Gastrocnemius medialis (tissue), 4 donors: ENCODE data around the gene APEH. TPM values are rescaled to one million over a fixed set of nuclear protein-coding genes. Genes with fewer than 3 reads are reported as not detected.
A peak's percentile ranks its signal among the peaks of the same experiment; 100 is the strongest.

Source experiments
- ATAC-seq, 2 donors: fragments of 150-250 bp; one replicate each; pipeline ENCODE4 v1.9.1; 2016
- DNase-seq, 2 donors: peaks; one replicate each; pipeline ENCODE4 v3.0.0-alpha.2; 2019
- H3K27ac ChIP-seq, 4 donors: fragments of 200-600 bp; sonication (generic); 1 replicate in 1 of 4; 2 replicates in 3 of 4; pipeline ENCODE4 v1.5.1; 2016 to 2018; ENCODE audit warnings: mild to moderate bottlenecking in 2 of 4, moderate library complexity in 1 of 4
- H3K27me3 ChIP-seq, 3 donors: fragments of 200-600 bp; sonication (generic) in 2 of 3; 1 replicate in 1 of 3; 2 replicates in 2 of 3; pipeline versions ENCODE4 v1.5.1 to v1.6.0; 2016 to 2019; ENCODE audit warnings: mild to moderate bottlenecking in 1 of 3, moderate library complexity in 1 of 3
- H3K36me3 ChIP-seq, 2 donors: fragments of 200-600 bp; sonication (generic) in 1 of 2; one replicate each; pipeline ENCODE4 v1.5.1; 2017 to 2018
- H3K4me1 ChIP-seq, 2 donors: fragments of 200-600 bp; sonication (generic) in 1 of 2; one replicate each; pipeline ENCODE4 v1.5.1; 2016 to 2017; ENCODE audit warnings: mild to moderate bottlenecking in 2 of 2
- H3K4me3 ChIP-seq, 4 donors: fragments of 200-600 bp; sonication (generic) in 3 of 4; 1 replicate in 1 of 4; 2 replicates in 3 of 4; pipeline ENCODE4 v1.5.1; 2016 to 2019; ENCODE audit warnings: mild to moderate bottlenecking in 2 of 4
- H3K9me3 ChIP-seq, 3 donors: fragments of 200-600 bp; sonication (generic) in 2 of 3; 1 replicate in 1 of 3; 2 replicates in 2 of 3; pipeline ENCODE4 v1.5.1; 2016 to 2019
- CTCF ChIP-seq, 5 experiments: fragments of 450-650 bp in 3 of 5; fragments of 200-600 bp in 2 of 5; sonication (generic) in 2 of 5; IDR thresholded peaks in 4 of 5; conservative IDR thresholded peaks in 1 of 5; 1 replicate in 4 of 5; 2 replicates in 1 of 5; pipeline ENCODE4 v1.5.1; 2016 to 2019; ENCODE audit warnings: antibody characterized with exemption in 5 of 5, mild to moderate bottlenecking in 3 of 5, moderate library complexity in 3 of 5
- POLR2A ChIP-seq, 2 donors: fragments of 450-650 bp; IDR thresholded peaks; one replicate each; pipeline ENCODE4 v1.6.1; 2017; ENCODE audit warnings: antibody characterized with exemption in 2 of 2, mild to moderate bottlenecking in 2 of 2, moderate library complexity in 2 of 2
- in situ Hi-C, 4 donors: fragments of 200-750 bp; cut with MboI; loops; one replicate each; pipeline versions ENCODE4 v1.15.0 to v1.8.0; 2017; ENCODE audit warnings: low sequenced_read_pairs in 4 of 4
- intact Hi-C: fragments of 100-400 bp; cut with DNase I; formaldehyde crosslinking; loops from one replicate; pipeline ENCODE4 v1.15.1; 2023; ENCODE audit warnings: low total_unique reads
- total RNA-seq, 4 donors: library from RNA; depleted of rRNA; stranded (reverse); fragments of >200 nt; gene quantifications; one replicate each; pipeline versions ENCODE4 v1.1.0 to v1.2.3, GENCODE V29; 2016

Gene APEH
- total RNA-seq, 4 donors from 2014 or later: 103 to 140 (median 108) TPM

DNA sequence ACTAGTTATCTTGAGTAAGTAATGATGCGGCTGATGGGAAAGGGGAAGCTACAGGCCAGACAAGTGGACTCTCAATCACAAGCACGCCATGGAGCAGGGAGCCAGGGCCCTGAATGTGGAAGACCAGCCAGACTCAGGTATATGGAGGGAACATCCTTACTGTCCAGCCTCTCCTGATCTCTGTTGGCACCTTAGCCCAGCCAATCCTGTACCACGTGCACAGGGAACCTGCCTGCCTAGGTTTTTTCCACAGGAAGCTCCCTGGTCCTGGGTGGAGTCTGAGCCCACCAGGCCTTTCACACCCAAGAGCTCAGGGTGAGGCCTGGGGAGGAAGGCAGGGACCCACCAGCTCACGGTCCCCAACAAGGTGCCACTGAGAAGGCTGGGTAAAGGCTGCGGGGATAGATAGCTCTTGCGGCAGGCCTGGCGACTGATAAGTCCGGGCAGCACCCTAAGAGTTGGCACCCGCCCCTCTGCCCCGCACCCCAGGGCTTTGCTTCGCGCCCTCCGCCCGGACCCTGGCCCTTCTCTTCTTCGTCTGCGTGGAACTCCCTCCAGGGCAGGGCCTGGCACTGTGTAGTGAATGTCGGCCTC lies 933 bp upstream of the APEH start:
- H3K27me3 ChIP-seq: peaks cover 0 to 3% (median 0%) of the 10 kb centered on the region in 3 donors
- H3K27ac ChIP-seq: peak overlapping the region; percentile 91 to 96 (median 94)
- peaks cover 16 to 17% of the 10 kb centered on the region in 2 donors for H3K4me1 ChIP-seq
- H3K36me3 ChIP-seq: peaks cover 0 to 27% of the 10 kb centered on the region in 2 donors
- no peak for DNase-seq
- peak; percentile 1 to 4 for ATAC-seq
- intact Hi-C loops: loop anchor here (1.0 to 5.0 kb wide), 5 partner anchors 51 to 651 kb away; partner anchors contain the start of genes DAG1, NDUFAF3 and QRICH1
- in situ Hi-C loops: loop anchor here (5.0 to 10.0 kb wide), 2 partner anchors 136 to 138 kb away; no protein-coding TSS in a partner anchor
- no peak for TF ChIP-seq CTCF (IDR thresholded peaks at IDR 0.05 in 4 of 5, conservative IDR thresholded peaks at IDR 0.05 in 1 of 5)
- no peak for TF ChIP-seq POLR2A (IDR thresholded peaks at IDR 0.05)
- H3K9me3 ChIP-seq: no peaks in the 10 kb centered on the region
- peak overlapping the region; percentile 80 to 98 (median 92) for H3K4me3 ChIP-seq

- Histone ChIP-seq H3K27me3 (no peaks in the 10 kb centered on the region), H3K4me1 (peaks cover 16 to 17% of the 10 kb centered on the region in 2 donors), H3K4me3 (peak overlapping the region; percentile 80 to 98 (median 92)), H3K27ac (peak overlapping the region; percentile 91 to 96 (median 94)), H3K9me3 (no peaks in the 10 kb centered on the region), H3K36me3 (peaks cover 0 to 41% of the 10 kb centered on the region in 2 donors)
- peak in 1 of 5 experiments; percentile 19 for TF ChIP-seq CTCF (IDR thresholded peaks at IDR 0.05 in 4 of 5, conservative IDR thresholded peaks at IDR 0.05 in 1 of 5)
- no peak for TF ChIP-seq POLR2A (IDR thresholded peaks at IDR 0.05)
- ATAC-seq (peak; percentile 6 to 26), DNase-seq (no peak)
- intact Hi-C loops (loop anchor here (2.0 to 5.0 kb wide), 4 partner anchors 14 to 652 kb away; partner anchors contain the start of genes DAG1, MST1, NDUFAF3 and QRICH1), in situ Hi-C loops (loop anchor here (5.0 to 10.0 kb wide), 2 partner anchors 137 to 140 kb away; no protein-coding TSS in a partner anchor)
These were observed 389 bp downstream of the APEH start for GRCh38 chr3:49674497-49674983.

- DNase-seq: no peak
- no peak for TF ChIP-seq POLR2A (IDR thresholded peaks at IDR 0.05)
- H3K4me3 ChIP-seq: no peak overlapping the region
- H3K9me3 ChIP-seq: no peaks in the 10 kb centered on the region
- H3K27ac ChIP-seq: no peak overlapping the region
- intact Hi-C loops (loop anchor here (2.0 kb wide), 1 partner anchor 13 kb away; the partner anchor contains the start of genes MST1 and RNF123), in situ Hi-C loops (loop anchor here in 3 of 4 donors (10.0 kb wide), 1 partner anchor 141 kb away; no protein-coding TSS in a partner anchor)
- H3K36me3 ChIP-seq: peaks cover 0 to 54% of the 10 kb centered on the region in 2 donors
- no peak for ATAC-seq
- H3K4me1 ChIP-seq: peaks cover 16 to 17% of the 10 kb centered on the region in 2 donors
- no peaks in the 10 kb centered on the region for H3K27me3 ChIP-seq
These were observed 1.8 kb downstream of the APEH start for GRCh38 chr3:49675912-49676311.

- Histone ChIP-seq H3K9me3 (no peaks in the 10 kb centered on the region), H3K4me3 (no peak overlapping the region), H3K36me3 (peaks cover 0 to 82% of the 10 kb centered on the region in 2 donors), H3K27me3 (no peaks in the 10 kb centered on the region), H3K4me1 (peaks cover 0 to under 1% of the 10 kb centered on the region in 2 donors), H3K27ac (no peak overlapping the region)
- TF ChIP-seq POLR2A (IDR thresholded peaks at IDR 0.05) (no peak), CTCF (IDR thresholded peaks at IDR 0.05 in 4 of 5, conservative IDR thresholded peaks at IDR 0.05 in 1 of 5) (no peak)
- in situ Hi-C loops: no loop called here
- intact Hi-C loops: no loop called here
- DNase-seq (no peak), ATAC-seq (no peak)
These were observed 6.5 kb downstream of the APEH start for GRCh38 chr3:49680493-49681231.

- DNase-seq (no peak), ATAC-seq (no peak)
- TF ChIP-seq POLR2A (IDR thresholded peaks at IDR 0.05) (no peak), CTCF (IDR thresholded peaks at IDR 0.05 in 4 of 5, conservative IDR thresholded peaks at IDR 0.05 in 1 of 5) (no peak)
- H3K27ac ChIP-seq: no peak overlapping the region
- peaks cover 0 to 2% of the 10 kb centered on the region in 2 donors for H3K4me1 ChIP-seq
- intact Hi-C loops (no loop called here), in situ Hi-C loops (no loop called here)
- H3K36me3 ChIP-seq: peaks cover 0 to 77% of the 10 kb centered on the region in 2 donors
- no peaks in the 10 kb centered on the region for H3K9me3 ChIP-seq
- H3K27me3 ChIP-seq: peaks cover 0 to under 1% (median 0%) of the 10 kb centered on the region in 3 donors
- H3K4me3 ChIP-seq: no peak overlapping the region
These were observed 7.0 kb downstream of the APEH start for GRCh38 chr3:49681232-49681522.
